CD4-positive, alpha-beta memory T cell (primary cell): ENCODE results near the gene SGSM1. TPM values are rescaled to one million over a fixed set of nuclear protein-coding genes. Genes with fewer than 3 reads are reported as not detected.

ENCODE experiments used
- CTCF ChIA-PET: fragments of 350-600 bp; sonication (Branson Sonifier 250); formaldehyde crosslinking; loops from one replicate; lab custom pipeline; 2021; ENCODE audit warnings: inconsistent platforms; ENCODE audit not compliant: partially characterized antibody; lab: Charles Lee
- POLR2A ChIA-PET: fragments of 350-600 bp; sonication (Branson Sonifier 250); formaldehyde crosslinking; loops from one replicate; lab custom pipeline; 2021; ENCODE audit not compliant: partially characterized antibody; lab: Charles Lee
- DNase-seq, 5 donors: peaks; one replicate each; pipeline versions ENCODE4 v3.0.0 to v3.0.0-alpha.2; 2020 to 2022; ENCODE audit warnings: mixed read lengths in 1 of 5
- H3K27ac ChIP-seq: one replicate; pipeline ENCODE4 v1.7.0; 2013; ENCODE audit warnings: low read depth, low read length
- H3K27me3 ChIP-seq: 2 replicates; pipeline ENCODE4 v1.7.0; 2013; ENCODE audit warnings: mild to moderate bottlenecking, low read length, moderate library complexity; ENCODE audit not compliant: insufficient read depth
- H3K36me3 ChIP-seq: 2 replicates; pipeline ENCODE4 v1.7.0; 2013; ENCODE audit warnings: mild to moderate bottlenecking, low read length, moderate library complexity; ENCODE audit not compliant: insufficient read depth
- H3K4me1 ChIP-seq: 2 replicates; pipeline ENCODE4 v1.7.0; 2013; ENCODE audit warnings: mild to moderate bottlenecking, low read length, moderate library complexity; ENCODE audit not compliant: insufficient read depth
- H3K4me3 ChIP-seq, 2 donors: one replicate each; pipeline ENCODE4 v1.7.0; 2013; ENCODE audit warnings: low read length in 2 of 2, mild to moderate bottlenecking in 1 of 2
- H3K9me3 ChIP-seq, 2 donors: one replicate each; pipeline ENCODE4 v1.7.0; 2013; ENCODE audit warnings: low read length in 2 of 2, control low read depth in 1 of 2; ENCODE audit not compliant: control insufficient read depth in 1 of 2
- H3K27ac Mint-ChIP-seq, 7 donors: one replicate each; pipeline ENCODE4 v1.8.0; 2020 to 2021; ENCODE audit warnings: mixed read lengths in 7 of 7, mild to moderate bottlenecking in 6 of 7, inconsistent platforms in 3 of 7, moderate library complexity in 3 of 7
- H3K27me3 Mint-ChIP-seq, 2 donors: one replicate each; pipeline ENCODE4 v1.8.0; 2020 to 2021; ENCODE audit warnings: mixed read lengths in 2 of 2
- H3K36me3 Mint-ChIP-seq, 2 donors: one replicate each; pipeline ENCODE4 v1.8.0; 2020 to 2021; ENCODE audit warnings: mixed read lengths in 2 of 2, inconsistent platforms in 1 of 2, mild to moderate bottlenecking in 1 of 2
- H3K4me1 Mint-ChIP-seq, 4 donors: one replicate each; pipeline ENCODE4 v1.8.0; 2020 to 2021; ENCODE audit warnings: mixed read lengths in 4 of 4, mild to moderate bottlenecking in 1 of 4
- H3K4me3 Mint-ChIP-seq, 8 donors: one replicate each; pipeline ENCODE4 v1.8.0; 2020 to 2021; ENCODE audit warnings: mixed read lengths in 8 of 8, mild to moderate bottlenecking in 7 of 8, moderate library complexity in 6 of 8, inconsistent platforms in 3 of 8
- H3K9me3 Mint-ChIP-seq, 8 donors: one replicate each; pipeline ENCODE4 v1.8.0; 2020 to 2021; ENCODE audit warnings: mixed read lengths in 8 of 8, mild to moderate bottlenecking in 5 of 8, inconsistent platforms in 3 of 8, moderate library complexity in 1 of 8
- intact Hi-C: fragments of 100-400 bp; cut with micrococcal nuclease; formaldehyde crosslinking; loops from one replicate; pipeline ENCODE4 v1.15.1; 2023
- polyA plus RNA-seq, 2 donors: library from polyadenylated mRNA; unstranded; fragments of 300-500 nt; fragmentation: Illumina TruSeq; gene quantifications; one replicate each; pipeline ENCODE4 v1.2.3, GENCODE V29; 2021
- total RNA-seq, 2 experiments: library from RNA; stranded (reverse); gene quantifications; one replicate each; pipeline ENCODE4 v1.2.3, GENCODE V29; 2021

Gene SGSM1
- total and polyA plus RNA-seq, 4 experiments from 2014 or later: 0.08 to 3.4 (median 2.0) TPM

DNA sequence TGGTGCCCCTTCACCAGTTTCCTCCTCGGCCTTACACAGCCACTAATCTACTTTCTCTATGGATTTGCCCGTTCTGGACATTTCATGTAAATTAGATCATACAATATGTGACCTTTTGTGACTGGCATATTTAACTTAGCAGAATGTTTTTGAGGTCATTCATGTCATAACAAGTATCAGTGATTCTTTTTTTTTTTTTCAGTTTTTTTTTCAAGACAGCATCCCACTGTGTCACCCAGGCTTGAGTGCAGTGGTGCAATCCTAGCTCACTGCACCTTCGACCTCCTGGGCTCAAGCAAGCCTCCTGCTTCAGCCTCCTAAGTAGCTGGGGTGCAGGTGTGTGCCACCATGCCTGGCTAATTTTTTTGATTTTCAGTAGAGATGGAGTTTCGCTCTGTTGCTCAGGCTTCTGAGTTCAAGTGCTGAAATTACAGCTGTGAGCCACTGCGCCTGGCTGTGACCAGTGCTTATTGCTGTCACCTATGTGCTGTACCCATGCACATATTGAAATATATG lies 169.2 kb downstream of the SGSM1 start:
- ChIA-PET POLR2A (no interaction called here), CTCF (interaction anchor here (1.5 kb wide), 1 partner anchor 10 kb away, joined by 3 read pairs; no protein-coding TSS in a partner anchor)
- Mint-ChIP-seq H3K4me1 (no peaks in the 10 kb centered on the region), H3K27me3 (no peaks in the 10 kb centered on the region), H3K27ac (no peak overlapping the region), H3K9me3 (no peaks in the 10 kb centered on the region), H3K36me3 (no peaks in the 10 kb centered on the region), H3K4me3 (no peak overlapping the region)
- no peaks in the 10 kb centered on the region for H3K4me1 ChIP-seq
- intact Hi-C loops: no loop called here
- H3K27ac ChIP-seq: no peak overlapping the region
- no peaks in the 10 kb centered on the region for H3K27me3 ChIP-seq
- no peak for DNase-seq
- H3K4me3 ChIP-seq: no peak overlapping the region
- H3K36me3 ChIP-seq: no peaks in the 10 kb centered on the region
- H3K9me3 ChIP-seq: no peaks in the 10 kb centered on the region

DNA sequence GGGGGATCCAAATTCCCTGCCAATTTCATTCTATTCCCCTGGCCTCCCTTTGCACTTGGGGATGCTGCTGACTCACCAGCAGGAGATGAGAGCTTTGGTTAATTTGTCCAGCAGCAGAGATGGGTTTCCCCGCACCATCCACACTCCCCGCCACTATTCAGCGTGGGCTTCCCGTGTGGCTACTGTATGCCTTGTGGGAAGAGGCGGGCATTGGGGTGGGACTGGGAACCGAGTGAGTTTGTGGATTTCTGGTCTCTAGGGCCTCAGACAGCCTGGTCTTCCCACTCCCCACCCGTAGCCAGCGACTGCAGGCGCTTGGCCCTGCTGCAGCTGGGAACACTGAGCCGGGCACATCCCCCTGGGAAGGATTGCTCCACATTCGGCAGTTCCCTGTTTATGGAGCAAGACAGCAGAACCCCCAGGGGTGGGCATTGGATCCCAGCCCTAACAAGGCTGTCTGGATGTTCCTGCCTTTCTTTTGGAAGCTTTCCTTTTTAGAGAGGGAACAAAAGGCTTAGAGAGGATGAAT lies 169.9 kb downstream of the SGSM1 start:
- Mint-ChIP-seq H3K27me3 (no peaks in the 10 kb centered on the region), H3K36me3 (no peaks in the 10 kb centered on the region), H3K4me1 (no peaks in the 10 kb centered on the region), H3K9me3 (no peaks in the 10 kb centered on the region), H3K4me3 (no peak overlapping the region), H3K27ac (no peak overlapping the region)
- intact Hi-C loops: no loop called here
- Histone ChIP-seq H3K27me3 (no peaks in the 10 kb centered on the region), H3K27ac (no peak overlapping the region), H3K4me1 (no peaks in the 10 kb centered on the region), H3K36me3 (no peaks in the 10 kb centered on the region), H3K9me3 (no peaks in the 10 kb centered on the region), H3K4me3 (no peak overlapping the region)
- DNase-seq: no peak
- ChIA-PET POLR2A (no interaction called here), CTCF (no interaction called here)

DNA sequence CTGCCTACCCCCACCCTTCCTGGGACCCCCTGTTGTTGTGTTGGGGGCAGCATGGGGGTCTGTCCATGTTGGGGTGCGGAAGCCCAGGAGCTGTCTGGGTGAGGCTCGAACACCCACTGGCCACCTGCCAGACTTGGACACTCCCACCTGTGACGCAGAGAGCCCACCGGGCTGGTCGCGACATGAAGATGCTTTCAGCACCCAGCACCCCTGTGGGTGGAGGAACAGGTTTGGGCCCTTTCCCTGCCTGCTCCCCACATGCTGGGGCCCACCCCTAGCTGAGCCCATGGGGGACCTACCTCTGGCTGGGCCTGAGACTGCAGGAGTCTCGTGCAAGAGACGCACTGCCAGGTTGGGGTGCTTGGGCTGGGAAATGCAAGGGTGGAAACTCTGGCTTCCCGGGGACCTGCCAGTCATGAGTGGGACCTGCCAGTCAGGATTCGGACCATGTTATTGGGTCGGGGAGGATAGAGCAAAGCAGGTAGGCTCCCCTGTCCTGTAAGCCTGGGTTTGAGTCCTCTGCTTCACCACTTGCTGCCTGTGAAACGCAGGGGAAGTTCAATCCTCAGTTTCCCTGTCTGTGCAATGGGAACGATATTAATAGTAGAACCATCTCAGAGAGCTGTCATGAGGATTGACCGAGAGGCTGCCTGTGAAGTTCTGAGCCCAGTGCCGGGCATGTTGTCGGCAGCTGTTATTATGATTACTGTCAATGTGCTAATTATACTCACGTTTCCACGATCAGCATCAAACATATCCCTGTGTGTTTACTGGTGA lies 170.6 kb downstream of the SGSM1 start:
- Histone ChIP-seq H3K4me1 (no peaks in the 10 kb centered on the region), H3K36me3 (no peaks in the 10 kb centered on the region), H3K9me3 (no peaks in the 10 kb centered on the region), H3K27ac (no peak overlapping the region), H3K4me3 (no peak overlapping the region), H3K27me3 (no peaks in the 10 kb centered on the region)
- Mint-ChIP-seq H3K9me3 (no peaks in the 10 kb centered on the region), H3K36me3 (no peaks in the 10 kb centered on the region), H3K27me3 (no peaks in the 10 kb centered on the region), H3K27ac (no peak overlapping the region), H3K4me1 (no peaks in the 10 kb centered on the region), H3K4me3 (no peak overlapping the region)
- POLR2A ChIA-PET: no interaction called here
- CTCF ChIA-PET: interaction anchor here (0.5 kb wide), 1 partner anchor 338 kb away, joined by 3 read pairs; no protein-coding TSS in a partner anchor
- no peak for DNase-seq
- intact Hi-C loops: no loop called here

Other genes starting within 250 kb of the SGSM1 start
- under 1 TPM in 1 of 2 experiments, not detected in 1; 0.19 TPM for gene LRRC75B, start 213.1 kb upstream of the SGSM1 start, total RNA-seq
- under 1 TPM in 1 of 2 donors, not detected in 1; 0.40 TPM for gene LRRC75B, start 213.1 kb upstream of the SGSM1 start, polyA plus RNA-seq
- 10 to 100 TPM; 27.1 to 28.3 TPM for gene GGT1, start 203.0 kb upstream of the SGSM1 start, total RNA-seq
- 10 to 100 TPM; 11.9 to 18.1 TPM for gene GGT1, start 203.0 kb upstream of the SGSM1 start, polyA plus RNA-seq
- not detected for gene PIWIL3, start 31.5 kb upstream of the SGSM1 start, total RNA-seq
- not detected for gene PIWIL3, start 31.5 kb upstream of the SGSM1 start, polyA plus RNA-seq
- not detected for gene LHFPL7, start 140.5 kb downstream of the SGSM1 start, total RNA-seq
- gene LHFPL7, start 140.5 kb downstream of the SGSM1 start, polyA plus RNA-seq: not detected
- 10 to 100 TPM in 1 of 2 experiments, 1 to 10 TPM in 1; 9.6 to 10.2 TPM for gene KIAA1671, start 146.5 kb downstream of the SGSM1 start, total RNA-seq
- gene KIAA1671, start 146.5 kb downstream of the SGSM1 start, polyA plus RNA-seq: under 1 TPM; 0.04 to 0.68 TPM